ENCODE results near the gene BPIFB2.

BPIFB2 gene

GRCh38 chr20:32984631-32985354 is 22.7 kb upstream of the BPIFB2 start:
- DNase-seq (ENCODE audit: low read depth in 2 of 2): no peak

- DNase-seq (ENCODE audit: low read depth in 2 of 2): no peak
Observed at GRCh38 chr20:32985596-32985995, 21.9 kb upstream of the BPIFB2 start.

- DNase-seq (ENCODE audit: low read depth in 2 of 2): no peak
Observed at GRCh38 chr20:32986331-32986966, 21.1 kb upstream of the BPIFB2 start.

- no peak for DNase-seq (ENCODE audit: low read depth in 2 of 2)
Observed at GRCh38 chr20:32987044-32987825, 20.3 kb upstream of the BPIFB2 start.

GRCh38 chr20:32988008-32988407 is 19.5 kb upstream of the BPIFB2 start:
- DNase-seq (ENCODE audit: low read depth in 2 of 2): no peak

GRCh38 chr20:32989507-32990283 is 17.8 kb upstream of the BPIFB2 start:
- DNase-seq (ENCODE audit: low read depth in 2 of 2): no peak

GRCh38 chr20:32990426-32990825 is 17.1 kb upstream of the BPIFB2 start:
- no peak for DNase-seq (ENCODE audit: low read depth in 2 of 2)

GRCh38 chr20:32991383-32991782 is 16.1 kb upstream of the BPIFB2 start:
- DNase-seq (ENCODE audit: low read depth in 2 of 2): no peak

GRCh38 chr20:32991792-32992641 is 15.5 kb upstream of the BPIFB2 start:
- DNase-seq (ENCODE audit: low read depth in 2 of 2): no peak

- no peak for DNase-seq (ENCODE audit: low read depth in 2 of 2)
Observed at GRCh38 chr20:32993496-32994050, 13.9 kb upstream of the BPIFB2 start.

GRCh38 chr20:32995802-32996201 is 11.7 kb upstream of the BPIFB2 start:
- DNase-seq (ENCODE audit: low read depth in 2 of 2): no peak

- no peak for DNase-seq (ENCODE audit: low read depth in 2 of 2)
Observed at GRCh38 chr20:32997431-32997830, 10.1 kb upstream of the BPIFB2 start.

GRCh38 chr20:32999603-33000250 is 7.8 kb upstream of the BPIFB2 start:
- DNase-seq (ENCODE audit: low read depth in 2 of 2): no peak

- DNase-seq (ENCODE audit: low read depth in 2 of 2): no peak
Observed at GRCh38 chr20:33000802-33001466, 6.6 kb upstream of the BPIFB2 start.

- DNase-seq (ENCODE audit: low read depth in 2 of 2): no peak
Observed at GRCh38 chr20:33002087-33002808, 5.3 kb upstream of the BPIFB2 start.

GRCh38 chr20:33004141-33004751 is 3.3 kb upstream of the BPIFB2 start, which contains the start of gene SUN5:
TSS of gene SUN5 (minus strand) at chr20:33004433. CDS start at chr20:33004340, 93 bp downstream.
- no peak for DNase-seq (ENCODE audit: low read depth in 2 of 2)

GRCh38 chr20:33005132-33005566 is 2.4 kb upstream of the BPIFB2 start:
- peak in 1 of 2 experiments; percentile 12 for DNase-seq (ENCODE audit: low read depth in 2 of 2)
